HG02884 (cell line): Measurements from ENCODE around the gene PRIMA1.

ENCODE experiments used
- ATAC-seq: cut with Tn5 transposase; IDR thresholded peaks from one replicate; pipeline ENCODE4 v1.9.1; 2021; ENCODE audit warnings: mild to moderate bottlenecking, moderate library complexity; ENCODE audit not compliant: unreplicated experiment

PRIMA1 gene

GRCh38 chr14:93734086-93734822 is 54.0 kb downstream of the PRIMA1 start:
- no peak for ATAC-seq

GRCh38 chr14:93733631-93734030 is 54.7 kb downstream of the PRIMA1 start:
- ATAC-seq: no peak

DNA sequence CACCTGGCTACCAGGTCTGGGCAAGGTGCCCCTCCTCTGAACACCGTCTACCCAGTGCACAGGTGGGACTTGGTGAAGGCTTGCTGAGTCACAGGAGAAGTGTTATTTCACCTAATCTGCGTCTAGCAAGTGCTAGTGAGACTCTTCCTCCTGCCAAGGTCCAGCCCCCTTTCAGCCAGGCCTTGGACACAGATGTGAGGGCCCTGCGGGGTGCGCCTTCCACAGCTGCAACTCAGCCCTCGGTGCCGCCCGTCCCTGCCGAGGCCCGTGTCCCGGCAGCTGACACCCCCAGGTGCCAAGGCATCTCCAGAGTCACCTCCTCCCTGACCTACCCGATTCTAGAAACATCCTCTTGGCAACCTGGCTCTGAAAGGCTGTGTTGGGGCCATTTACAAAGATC is 55.1 kb downstream of the PRIMA1 start:
- ATAC-seq: no peak

DNA sequence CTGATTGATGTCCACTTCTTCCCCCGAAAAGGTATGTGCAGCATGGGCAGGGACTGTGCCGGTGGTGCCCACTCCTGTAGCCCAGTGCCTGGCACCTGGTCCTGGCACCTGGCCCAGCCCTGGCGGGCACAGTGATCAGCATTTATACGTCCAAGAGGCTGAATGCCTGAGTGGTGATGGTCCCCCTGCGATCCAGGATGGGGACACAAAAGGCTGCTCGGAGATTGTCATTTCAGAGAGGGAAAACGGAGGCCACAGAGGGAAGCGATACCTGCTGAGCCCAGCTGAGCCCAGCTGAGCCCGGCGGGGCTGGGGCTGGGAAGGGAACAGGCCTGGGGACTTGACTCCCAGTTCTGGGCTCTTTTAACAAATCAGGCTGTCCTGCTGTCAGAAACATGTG is 55.8 kb downstream of the PRIMA1 start:
- ATAC-seq: no peak

DNA sequence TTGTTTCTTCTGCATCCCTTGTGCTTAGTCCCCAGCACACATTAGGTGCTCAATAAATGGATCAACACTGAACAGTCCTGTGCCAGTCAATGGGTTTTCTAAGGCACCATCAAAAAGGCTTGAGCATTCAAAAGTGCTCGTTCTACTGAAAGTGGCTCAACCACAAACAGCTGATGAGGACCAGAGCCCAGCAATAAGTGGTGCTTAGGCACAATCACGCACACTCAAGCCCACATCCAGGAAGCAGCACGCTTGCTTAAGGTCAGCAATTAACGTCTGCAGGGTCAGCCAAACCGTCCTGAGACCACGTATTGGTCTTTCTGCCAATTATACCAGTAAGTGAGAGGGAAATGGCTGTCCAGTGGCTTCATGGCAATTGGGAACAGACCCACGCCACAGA is 56.5 kb downstream of the PRIMA1 start:
- no peak for ATAC-seq

GRCh38 chr14:93729993-93730392 is 58.3 kb downstream of the PRIMA1 start:
- no peak for ATAC-seq

DNA sequence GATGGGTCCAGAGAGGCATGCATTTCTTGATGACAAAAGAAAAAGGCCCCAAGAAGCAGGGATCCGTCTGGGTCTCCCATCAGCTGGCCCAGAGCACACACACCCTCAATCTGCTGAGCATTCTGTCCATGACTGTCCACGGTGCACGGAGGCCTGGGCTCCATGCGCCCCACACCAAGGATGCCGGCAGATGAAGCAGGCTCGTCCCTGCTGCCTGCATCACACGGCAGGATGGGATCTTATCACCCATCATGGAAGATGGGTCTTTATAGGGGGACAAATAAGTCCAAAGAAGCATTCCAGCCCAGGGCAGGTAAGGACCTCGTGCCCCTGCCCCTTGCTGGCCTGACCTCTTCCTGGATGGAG is 59.7 kb downstream of the PRIMA1 start:
- ATAC-seq: no peak

DNA sequence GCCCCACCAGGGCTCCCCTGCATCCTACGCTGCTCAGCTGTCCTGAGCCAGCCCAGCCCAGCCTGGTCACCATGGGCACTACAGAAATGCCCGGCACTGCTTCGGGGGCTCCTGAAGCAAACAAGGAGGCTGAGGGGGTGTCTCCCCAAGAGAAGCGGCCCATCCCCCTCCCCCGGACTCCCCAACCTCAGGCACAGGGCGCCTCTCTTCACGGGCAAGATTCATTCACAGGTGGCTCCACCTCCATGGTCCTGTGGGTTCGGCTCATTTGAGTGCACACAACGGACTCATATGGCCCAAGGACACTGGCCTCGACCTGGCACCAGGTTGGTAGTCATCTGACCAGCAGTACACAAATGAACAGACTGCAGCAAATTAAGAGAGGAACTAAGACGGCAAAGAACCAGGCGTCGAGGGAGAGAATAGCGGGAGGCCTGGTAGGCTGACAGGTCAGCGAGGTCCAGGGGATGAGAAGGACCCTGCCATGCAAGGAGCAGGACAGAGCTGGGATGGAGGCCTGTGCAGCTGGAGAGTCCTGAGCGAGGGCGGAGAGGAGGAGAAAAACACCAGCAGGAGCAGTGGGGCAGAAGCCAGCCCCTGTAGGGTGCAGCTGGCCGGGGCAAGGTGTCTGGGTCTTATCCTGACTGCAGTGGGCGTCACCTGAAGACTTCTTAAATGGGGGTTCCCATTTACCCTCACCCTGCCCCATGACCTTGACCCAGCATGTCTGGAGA is 60.2 kb downstream of the PRIMA1 start:
- no peak for ATAC-seq

GRCh38 chr14:93727039-93727740 is 61.1 kb downstream of the PRIMA1 start:
- ATAC-seq: no peak

DNA sequence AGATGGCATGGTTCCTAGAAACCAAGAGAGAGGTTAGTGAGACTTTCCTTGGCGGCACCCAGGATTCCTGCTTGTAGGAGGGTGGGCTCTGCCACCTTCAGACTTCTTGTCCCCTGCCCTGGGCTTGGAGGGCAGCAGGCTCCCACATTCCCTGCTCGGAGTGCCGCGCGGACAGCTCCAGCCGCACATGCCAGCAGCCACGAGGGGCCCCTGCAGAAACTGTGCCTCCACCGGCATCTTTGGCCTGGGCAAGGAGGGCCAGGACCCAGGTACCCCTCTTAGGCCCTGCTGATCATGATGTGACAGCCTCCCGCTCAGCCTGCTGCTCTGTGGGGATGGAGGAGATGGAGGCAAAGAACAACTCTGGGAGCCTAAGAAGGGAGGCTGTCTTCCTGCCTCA is 62.3 kb downstream of the PRIMA1 start:
- no peak for ATAC-seq

DNA sequence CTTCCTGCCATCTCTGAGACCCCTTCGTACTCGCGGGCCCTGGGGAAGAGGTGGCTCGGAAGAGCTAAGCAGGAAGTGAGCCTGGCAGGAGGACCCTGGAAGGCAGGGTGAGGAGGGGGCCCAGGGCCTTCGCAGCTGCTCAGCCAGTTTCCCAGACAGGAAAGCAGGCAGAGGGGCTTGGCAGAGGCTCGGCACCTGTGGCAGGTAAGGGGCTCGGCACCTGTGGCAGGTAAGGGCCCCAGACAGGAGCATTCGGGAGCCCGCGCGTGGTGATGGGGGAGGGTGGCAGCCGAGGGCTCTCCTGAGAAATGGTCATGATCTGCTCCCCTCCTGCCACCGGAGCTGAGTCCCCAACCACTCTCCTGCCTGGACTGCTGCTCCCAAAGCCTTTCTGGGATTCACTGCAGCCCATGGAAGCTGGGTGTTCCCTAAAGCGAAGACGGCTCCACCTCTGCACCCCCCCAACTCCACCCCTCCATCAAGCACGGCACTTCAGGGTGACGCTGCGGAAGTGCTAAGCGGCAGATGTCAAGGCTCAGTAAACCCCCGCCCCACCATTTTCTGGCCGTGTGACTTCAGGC is 63.2 kb downstream of the PRIMA1 start:
- no peak for ATAC-seq

DNA sequence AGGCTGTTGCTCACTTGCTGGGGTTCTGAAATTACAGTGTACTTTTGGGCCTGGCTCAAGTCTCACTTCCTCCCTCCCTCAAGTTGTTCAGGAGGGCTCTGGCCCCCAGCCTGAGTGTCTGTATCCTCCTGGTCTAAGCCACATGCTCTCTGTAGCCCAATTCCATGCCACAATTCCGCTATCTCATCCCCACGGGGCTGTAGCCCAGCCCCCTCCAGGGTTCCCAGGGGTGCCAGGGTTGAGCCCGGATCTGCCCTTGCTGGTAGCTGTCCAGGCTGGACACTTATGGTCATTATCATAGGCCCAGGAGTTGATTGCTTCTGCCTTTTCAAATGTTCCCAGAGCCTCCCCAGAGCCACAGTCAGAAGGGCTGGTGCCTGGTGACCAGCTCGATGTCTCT is 65.3 kb downstream of the PRIMA1 start:
- ATAC-seq: no peak

GRCh38 chr14:93720981-93721483 is 67.3 kb downstream of the PRIMA1 start:
- no peak for ATAC-seq

DNA sequence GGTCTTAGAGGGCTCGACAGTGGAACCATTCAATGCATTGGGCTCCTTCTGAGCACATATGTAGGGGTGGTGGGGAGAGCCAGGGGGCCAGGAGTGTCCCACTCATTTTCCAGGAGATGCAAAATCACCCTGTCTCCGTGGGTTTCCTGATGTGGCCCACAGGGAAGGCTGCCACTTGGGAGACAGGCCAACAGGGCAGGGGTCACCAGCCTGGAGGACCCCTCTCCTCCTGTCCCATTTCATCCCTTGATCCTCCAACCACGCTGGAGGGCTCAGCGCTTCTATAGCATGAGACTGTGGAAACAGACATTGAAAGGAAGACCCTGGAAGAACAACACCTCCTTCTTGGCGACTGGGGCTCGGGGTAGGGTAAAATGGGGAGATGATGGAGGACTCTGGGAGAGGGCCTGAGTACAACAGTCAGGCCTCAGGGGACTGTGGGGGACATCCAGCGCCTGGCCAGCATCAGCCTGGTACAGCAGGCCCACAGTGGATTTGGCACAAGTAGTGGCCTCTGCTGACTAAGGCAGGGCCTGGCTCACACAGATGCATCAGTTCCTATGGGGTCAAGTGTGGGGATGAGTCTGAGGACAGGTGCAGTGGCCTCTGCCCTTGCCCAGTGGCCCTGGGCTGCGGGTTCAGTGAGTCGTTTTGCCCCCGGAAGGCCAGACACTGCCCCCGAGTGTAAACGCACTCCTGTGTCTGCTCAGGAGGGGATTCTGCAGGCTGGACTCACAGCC is 68.0 kb downstream of the PRIMA1 start:
- ATAC-seq: no peak

DNA sequence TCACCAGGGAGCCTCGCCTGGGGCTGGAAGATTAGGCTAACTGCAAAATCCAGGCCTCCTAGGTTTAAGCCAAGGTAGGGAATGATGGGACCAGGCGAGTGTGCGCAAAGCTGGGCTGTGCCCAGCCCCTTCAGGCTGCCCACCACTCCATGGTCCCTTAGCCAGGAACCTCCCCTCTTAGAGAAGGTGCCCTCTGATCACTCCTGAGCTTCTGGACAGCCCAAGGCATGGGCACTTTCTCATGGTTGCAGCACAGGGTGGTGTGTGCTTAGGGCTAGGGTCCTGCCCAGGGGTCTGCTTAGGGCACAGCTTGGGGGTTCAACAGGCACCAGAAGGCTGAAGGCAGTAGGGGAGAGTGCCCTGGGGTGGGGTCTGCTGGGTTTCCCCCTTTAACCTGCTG is 69.0 kb downstream of the PRIMA1 start:
- no peak for ATAC-seq

- no peak for ATAC-seq
These were observed 70.5 kb downstream of the PRIMA1 start for GRCh38 chr14:93717668-93718320.

- ATAC-seq: no peak
These were observed 71.3 kb downstream of the PRIMA1 start for GRCh38 chr14:93716746-93717667.

GRCh38 chr14:93716002-93716745 is 72.1 kb downstream of the PRIMA1 start:
- ATAC-seq: no peak
